Fibroblast of lung (primary cell): ENCODE data around the gene CD248. TPM values are rescaled to one million over a fixed set of nuclear protein-coding genes. Genes with fewer than 3 reads are reported as not detected.
A peak's percentile ranks its signal among the peaks of the same experiment; 100 is the strongest.
"Not testable (repeated sequence)": the region's sequence is repeated elsewhere in the genome, so short reads cannot be mapped to it uniquely, and the experiment has no call there.

Experiments used
- DNase-seq, 2 donors: peaks; one replicate each; pipeline versions ENCODE4 v3.0.0 to v3.0.0-alpha.2; 2010; ENCODE audit warnings: low read depth in 2 of 2
- H2AFZ ChIP-seq: 2 replicates; pipeline ENCODE4 v1.5.1; 2012; ENCODE audit warnings: low read length, control low read depth, inconsistent platforms
- H3K27ac ChIP-seq: 2 replicates; pipeline ENCODE4 v1.5.1; 2011; ENCODE audit warnings: low read length, control low read depth; ENCODE audit not compliant: insufficient read depth
- H3K27me3 ChIP-seq: 2 replicates; pipeline ENCODE4 v1.5.1; 2011; ENCODE audit warnings: mild to moderate bottlenecking, low read length; ENCODE audit not compliant: control insufficient read depth, insufficient read depth
- H3K36me3 ChIP-seq: 2 replicates; pipeline ENCODE4 v1.5.1; 2011; ENCODE audit warnings: low read length; ENCODE audit not compliant: control insufficient read depth, insufficient read depth
- H3K4me1 ChIP-seq: 2 replicates; pipeline ENCODE4 v1.5.1; 2011; ENCODE audit warnings: low read length; ENCODE audit not compliant: control insufficient read depth, insufficient read depth; ENCODE audit errors: extremely low read depth
- H3K4me2 ChIP-seq: 2 replicates; pipeline ENCODE4 v1.5.1; 2011; ENCODE audit warnings: low read length, control low read depth; ENCODE audit not compliant: insufficient read depth; ENCODE audit errors: extremely low read depth
- H3K4me3 ChIP-seq, 4 experiments: fragments of 200-600 bp in 1 of 4; sonication (generic) in 1 of 4; replicated peaks in 1 of 4; 2 replicates each; pipeline ENCODE4 v1.5.1; 2011 to 2016; ENCODE audit warnings: low read length in 4 of 4, low read depth in 3 of 4, mild to moderate bottlenecking in 3 of 4, control low read depth in 2 of 4, inconsistent platforms in 1 of 4, mixed read lengths in 1 of 4; ENCODE audit not compliant: insufficient read depth in 1 of 4; ENCODE audit errors: control extremely low read depth in 1 of 4
- H3K79me2 ChIP-seq: 2 replicates; pipeline ENCODE4 v1.5.1; 2012; ENCODE audit warnings: mild to moderate bottlenecking, low read length, inconsistent platforms; ENCODE audit not compliant: control insufficient read depth, insufficient read depth
- H3K9ac ChIP-seq: 2 replicates; pipeline ENCODE4 v1.5.1; 2011; ENCODE audit warnings: mild to moderate bottlenecking, low read length, control low read depth; ENCODE audit not compliant: insufficient read depth
- H3K9me3 ChIP-seq: 2 replicates; pipeline ENCODE4 v1.5.1; 2012; ENCODE audit warnings: low read depth, low read length; ENCODE audit not compliant: control insufficient read depth, insufficient read depth
- H4K20me1 ChIP-seq: 2 replicates; pipeline ENCODE4 v1.5.1; 2011; ENCODE audit warnings: low read length; ENCODE audit not compliant: control insufficient read depth, insufficient read depth; ENCODE audit errors: extremely low read depth
- CTCF ChIP-seq, 2 donors: IDR thresholded peaks in 1 of 2; conservative IDR thresholded peaks in 1 of 2; 1 replicate in 1 of 2; 2 replicates in 1 of 2; pipeline ENCODE4 v1.5.1; 2011 to 2012; ENCODE audit warnings: low read length in 2 of 2, control low read depth in 1 of 2, inconsistent platforms in 1 of 2, low read depth in 1 of 2, mild to moderate bottlenecking in 1 of 2
- EZH2 ChIP-seq: IDR thresholded peaks from 2 replicates; pipeline ENCODE4 v1.5.1; 2012; ENCODE audit warnings: low read length, control low read depth, mild to moderate bottlenecking; ENCODE audit errors: missing control alignments
- polyA plus RNA-seq, 2 donors: library from polyadenylated mRNA; depleted of rRNA in 1 of 2; stranded (reverse) in 1 of 2; unstranded in 1 of 2; fragments of >200 nt; gene quantifications; 2 replicates each; pipeline ENCODE4 v1.2.1, GENCODE V29; 2011 to 2012; ENCODE audit warnings: missing spikeins in 1 of 2
- total RNA-seq: library from RNA; depleted of rRNA; stranded (reverse); fragments of >200 nt; gene quantifications from 2 replicates; pipeline ENCODE4 v1.2.1, GENCODE V29; 2014

Gene CD248
- total and polyA plus RNA-seq, 2 donors (not counting 1 experiment from before 2014, with no cell fraction given): 95.6 to 132 TPM

- Histone ChIP-seq H3K36me3 (no peaks in the 10 kb centered on the region), H3K27me3 (no peaks in the 10 kb centered on the region), H3K9me3 (no peaks in the 10 kb centered on the region), H4K20me1 (no peaks in the 10 kb centered on the region), H3K27ac (no peak overlapping the region), H3K4me2 (no peak overlapping the region), H2AFZ (no peak overlapping the region), H3K9ac (no peak overlapping the region), H3K4me3 (no peak overlapping the region), H3K79me2 (no peaks in the 10 kb centered on the region), H3K4me1 (peaks cover 51% of the 10 kb centered on the region)
- no peak for TF ChIP-seq CTCF (conservative IDR thresholded peaks at IDR 0.05 in 1 of 2, IDR thresholded peaks at IDR 0.05 in 1 of 2; ENCODE audit: low read depth in 1 of 2, low read length in 2 of 2)
- no peak for TF ChIP-seq EZH2
- no peak for DNase-seq
Measured at GRCh38 chr11:66323684-66324083, 6.8 kb upstream of the CD248 start.

GRCh38 chr11:66322732-66323427, 6.0 kb upstream of the CD248 start:
- Histone ChIP-seq H3K4me3 (no peak overlapping the region), H3K4me2 (no peak overlapping the region), H3K36me3 (no peaks in the 10 kb centered on the region), H4K20me1 (no peaks in the 10 kb centered on the region), H3K9me3 (no peaks in the 10 kb centered on the region), H3K4me1 (peaks cover 51% of the 10 kb centered on the region), H3K9ac (no peak overlapping the region), H3K79me2 (no peaks in the 10 kb centered on the region), H3K27ac (peak overlapping the region; percentile 35), H2AFZ (peak overlapping the region; percentile 27), H3K27me3 (no peaks in the 10 kb centered on the region)
- DNase-seq: peak in 1 of 2 donors; percentile 88
- TF ChIP-seq CTCF (conservative IDR thresholded peaks at IDR 0.05 in 1 of 2, IDR thresholded peaks at IDR 0.05 in 1 of 2; ENCODE audit: low read depth in 1 of 2, low read length in 2 of 2): no peak
- TF ChIP-seq EZH2: no peak

GRCh38 chr11:66321606-66322005, 4.8 kb upstream of the CD248 start:
- no peak overlapping the region for H3K27ac ChIP-seq
- no peaks in the 10 kb centered on the region for H4K20me1 ChIP-seq
- no peaks in the 10 kb centered on the region for H3K9me3 ChIP-seq
- DNase-seq: no peak
- TF ChIP-seq EZH2 (no peak), CTCF (conservative IDR thresholded peaks at IDR 0.05 in 1 of 2, IDR thresholded peaks at IDR 0.05 in 1 of 2; ENCODE audit: low read depth in 1 of 2, low read length in 2 of 2) (no peak)
- no peak overlapping the region for H3K4me2 ChIP-seq
- no peak overlapping the region for H2AFZ ChIP-seq
- no peaks in the 10 kb centered on the region for H3K27me3 ChIP-seq
- peaks cover 2% of the 10 kb centered on the region for H3K79me2 ChIP-seq
- no peak overlapping the region for H3K4me3 ChIP-seq
- no peak overlapping the region for H3K9ac ChIP-seq
- H3K4me1 ChIP-seq: peaks cover 49% of the 10 kb centered on the region
- no peaks in the 10 kb centered on the region for H3K36me3 ChIP-seq

DNA sequence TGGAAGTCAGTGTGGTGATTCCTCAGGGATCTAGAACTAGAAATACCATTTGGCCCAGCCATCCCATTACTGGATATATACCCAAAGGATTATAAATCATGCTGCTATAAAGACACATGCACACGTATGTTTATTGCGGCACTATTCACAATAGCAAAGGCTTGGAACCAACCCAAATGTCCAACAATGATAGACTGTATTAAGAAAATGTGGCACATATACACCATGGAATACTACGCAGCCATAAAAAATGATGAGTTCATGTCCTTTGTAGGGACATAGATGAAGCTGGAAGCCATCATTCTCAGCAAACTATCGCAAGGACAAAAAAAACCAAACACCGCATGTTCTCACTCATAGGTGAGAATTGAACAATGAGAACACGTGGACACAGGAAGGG, 3.9 kb upstream of the CD248 start:
- H3K4me2 ChIP-seq, H2AFZ ChIP-seq: not testable (repeated sequence)
- peaks cover 42% of the 10 kb centered on the region for H3K4me1 ChIP-seq

GRCh38 chr11:66320289-66320688, 3.4 kb upstream of the CD248 start:
- H3K36me3 ChIP-seq, H2AFZ ChIP-seq, H3K4me3 ChIP-seq, H3K9ac ChIP-seq, DNase-seq, H3K27ac ChIP-seq, H4K20me1 ChIP-seq, H3K4me2 ChIP-seq, H3K27me3 ChIP-seq, H3K9me3 ChIP-seq: not testable (repeated sequence)
- Histone ChIP-seq H3K79me2 (peaks cover 15% of the 10 kb centered on the region), H3K4me1 (peaks cover 39% of the 10 kb centered on the region)

More for the DNA sequence above, 3.9 kb upstream of the CD248 start:
- H3K4me3 ChIP-seq, H3K36me3 ChIP-seq, H4K20me1 ChIP-seq, H3K27ac ChIP-seq, H3K27me3 ChIP-seq, H3K9me3 ChIP-seq, DNase-seq, H3K9ac ChIP-seq: not testable (repeated sequence)
- peaks cover 11% of the 10 kb centered on the region for H3K79me2 ChIP-seq
